ENCODE measurements around the gene VPS54. TPM values are rescaled to one million over a fixed set of nuclear protein-coding genes. Genes with fewer than 3 reads are reported as not detected.
"Not testable (repeated sequence)": the region's sequence is repeated elsewhere in the genome, so short reads cannot be mapped to it uniquely, and the experiment has no call there.

VPS54 gene
- total RNA-seq, 1 donor from 2014 or later: 22.3 TPM

GRCh38 chr2:63853527-63854310 is 165.5 kb downstream of the VPS54 start:
- Histone ChIP-seq H3K4me1 (peaks cover 66% of the 10 kb centered on the region), H3K4me3 (no peak overlapping the region), H3K27me3 (no peaks in the 10 kb centered on the region), H3K27ac (no peak overlapping the region), H3K36me3 (peaks cover 0 to 14% of the 10 kb centered on the region in 2 donors), H3K9me3 (no peaks in the 10 kb centered on the region)
- no peak for DNase-seq (ENCODE audit: extremely low spot score in 2 of 2)
- TF ChIP-seq CTCF (IDR thresholded peaks at IDR 0.05) (no peak), POLR2A (IDR thresholded peaks at IDR 0.05) (no peak), POLR2AphosphoS5 (IDR thresholded peaks at IDR 0.05; ENCODE audit: insufficient read depth in 1 of 2, low read depth in 1 of 2) (no peak)
- intact Hi-C loops (cut with DNase I): no loop called here

- H3K27me3 ChIP-seq: no peaks in the 10 kb centered on the region
- no peaks in the 10 kb centered on the region for H3K9me3 ChIP-seq
- H3K4me1 ChIP-seq: peaks cover 77% of the 10 kb centered on the region
- H3K4me3 ChIP-seq: no peak overlapping the region
- H3K27ac ChIP-seq: no peak overlapping the region
- no peak for DNase-seq (ENCODE audit: extremely low spot score in 2 of 2)
- no peaks in the 10 kb centered on the region for H3K36me3 ChIP-seq
- intact Hi-C loops (cut with DNase I): no loop called here
- TF ChIP-seq POLR2A (IDR thresholded peaks at IDR 0.05): no peak
Observed at GRCh38 chr2:63851691-63852311, 167.4 kb downstream of the VPS54 start.

GRCh38 chr2:63850649-63851048 is 168.6 kb downstream of the VPS54 start:
- H3K36me3 ChIP-seq: no peaks in the 10 kb centered on the region
- DNase-seq (ENCODE audit: extremely low spot score in 2 of 2): no peak
- no peak overlapping the region for H3K27ac ChIP-seq
- intact Hi-C loops (cut with DNase I): no loop called here
- H3K9me3 ChIP-seq: no peaks in the 10 kb centered on the region
- H3K4me3 ChIP-seq: no peak overlapping the region
- no peaks in the 10 kb centered on the region for H3K27me3 ChIP-seq
- TF ChIP-seq POLR2AphosphoS5 (IDR thresholded peaks at IDR 0.05; ENCODE audit: insufficient read depth in 1 of 2, low read depth in 1 of 2) (no peak), CTCF (IDR thresholded peaks at IDR 0.05) (no peak), POLR2A (IDR thresholded peaks at IDR 0.05) (no peak)
- H3K4me1 ChIP-seq: peaks cover 83% of the 10 kb centered on the region

GRCh38 chr2:63850204-63850571 is 169.0 kb downstream of the VPS54 start:
- intact Hi-C loops (cut with DNase I): no loop called here
- no peak for TF ChIP-seq CTCF (IDR thresholded peaks at IDR 0.05)
- no peak for TF ChIP-seq POLR2A (IDR thresholded peaks at IDR 0.05)
- TF ChIP-seq POLR2AphosphoS5 (IDR thresholded peaks at IDR 0.05; ENCODE audit: insufficient read depth in 1 of 2, low read depth in 1 of 2): no peak
- Histone ChIP-seq H3K9me3 (no peaks in the 10 kb centered on the region), H3K27me3 (no peaks in the 10 kb centered on the region), H3K36me3 (no peaks in the 10 kb centered on the region), H3K4me3 (no peak overlapping the region), H3K27ac (no peak overlapping the region), H3K4me1 (peaks cover 85% of the 10 kb centered on the region)
- no peak for DNase-seq (ENCODE audit: extremely low spot score in 2 of 2)

- Histone ChIP-seq H3K4me1 (peaks cover 85% of the 10 kb centered on the region), H3K27me3 (no peaks in the 10 kb centered on the region), H3K27ac (no peak overlapping the region), H3K9me3 (no peaks in the 10 kb centered on the region), H3K4me3 (no peak overlapping the region), H3K36me3 (no peaks in the 10 kb centered on the region)
- no peak for DNase-seq (ENCODE audit: extremely low spot score in 2 of 2)
- intact Hi-C loops (cut with DNase I): no loop called here
- TF ChIP-seq POLR2A (IDR thresholded peaks at IDR 0.05): no peak
- no peak for TF ChIP-seq POLR2AphosphoS5 (IDR thresholded peaks at IDR 0.05; ENCODE audit: insufficient read depth in 1 of 2, low read depth in 1 of 2)
- no peak for TF ChIP-seq CTCF (IDR thresholded peaks at IDR 0.05)
Observed at GRCh38 chr2:63849381-63850203, 169.6 kb downstream of the VPS54 start.

GRCh38 chr2:63847571-63847970 is 171.7 kb downstream of the VPS54 start:
- H3K27me3 ChIP-seq; H3K27ac ChIP-seq; intact Hi-C loops (cut with DNase I); H3K4me3 ChIP-seq; H3K9me3 ChIP-seq; DNase-seq (ENCODE audit: extremely low spot score in 2 of 2); H3K36me3 ChIP-seq: not testable (repeated sequence)
- peaks cover 83% of the 10 kb centered on the region for H3K4me1 ChIP-seq

All from vagina (tissue), 2 donors.